ENCODE measurements around the gene PRPF8.

PRPF8 gene

DNA sequence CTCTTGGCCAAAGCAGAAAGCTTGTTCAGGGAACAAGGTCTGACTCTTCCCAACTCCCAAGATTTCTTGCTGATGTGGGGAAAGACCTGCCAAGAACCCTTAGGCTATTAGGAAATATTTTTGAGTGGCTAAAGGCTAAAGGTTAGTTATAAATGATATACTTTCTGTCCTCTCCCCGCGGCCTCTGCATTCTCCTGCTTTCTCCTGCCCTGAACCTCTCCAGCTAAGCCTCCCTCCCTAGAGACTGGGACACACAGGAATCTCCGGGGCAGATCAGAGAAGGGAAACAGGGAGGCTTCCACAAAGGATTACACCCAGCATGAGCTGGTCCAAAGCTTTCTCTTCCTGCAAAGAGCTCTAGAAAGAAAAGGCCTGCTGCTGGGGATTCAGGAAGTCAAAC lies 58.3 kb downstream of the PRPF8 start:
- DNase-seq (ENCODE audit: low read depth) = peak; percentile 21

- DNase-seq (ENCODE audit: low read depth) = no peak
Measured at GRCh38 chr17:1625581-1625980, 59.1 kb downstream of the PRPF8 start.

- DNase-seq (ENCODE audit: low read depth) = no peak
Measured at GRCh38 chr17:1625053-1625452, 59.6 kb downstream of the PRPF8 start.

GRCh38 chr17:1624650-1625049 lies 60.0 kb downstream of the PRPF8 start:
- DNase-seq (ENCODE audit: low read depth) = no peak

DNA sequence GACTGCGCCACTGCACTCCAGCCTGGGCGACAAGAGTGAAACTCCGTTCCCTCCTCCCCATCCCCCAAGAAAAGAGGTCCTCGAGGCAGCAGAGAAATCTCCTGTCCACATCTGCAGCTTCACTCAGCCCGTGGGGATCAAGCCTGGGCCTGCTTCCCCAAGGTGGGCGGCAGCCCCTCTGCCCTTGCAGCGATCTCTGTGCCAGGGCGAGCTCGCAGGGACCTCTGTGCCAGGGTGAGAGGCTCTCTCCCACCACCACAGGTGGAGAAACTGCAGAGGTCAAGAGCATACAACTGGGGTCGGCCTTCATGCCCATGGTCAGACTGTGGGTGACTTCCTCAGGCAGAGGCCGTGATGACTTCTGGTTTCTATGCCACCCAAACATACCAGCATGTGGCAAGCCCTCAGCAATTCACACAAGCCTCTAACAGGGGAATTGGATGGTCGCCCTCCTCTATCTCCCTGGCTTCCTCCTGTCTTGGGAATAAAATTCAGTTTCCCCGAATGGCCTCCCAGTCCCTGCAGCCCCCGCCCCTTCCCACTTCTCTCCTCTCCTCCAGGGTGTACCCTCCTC lies 61.5 kb downstream of the PRPF8 start:
- DNase-seq (ENCODE audit: low read depth) = no peak

GRCh38 chr17:1621273-1621954 lies 63.3 kb downstream of the PRPF8 start:
- DNase-seq (ENCODE audit: low read depth) = no peak

DNA sequence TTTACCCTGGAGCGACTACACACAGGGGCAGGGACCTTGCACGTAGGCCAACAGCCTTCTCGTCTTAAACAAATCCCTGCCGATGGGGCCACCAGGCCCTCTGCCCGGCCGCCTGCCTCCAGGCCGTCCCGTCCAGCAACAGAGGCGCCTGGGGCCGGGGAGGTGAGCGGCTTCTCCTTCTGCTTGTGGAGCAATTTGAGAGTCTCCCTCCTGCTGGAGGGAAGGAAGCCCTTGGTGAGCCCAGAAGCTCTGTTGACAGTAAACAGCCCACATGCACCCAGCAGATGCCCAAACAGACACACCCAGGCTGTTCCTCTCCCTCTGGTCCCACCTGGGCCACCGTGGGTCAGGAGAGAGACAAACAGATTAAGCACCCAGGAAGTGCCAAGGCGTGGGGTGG lies 64.2 kb downstream of the PRPF8 start:
- DNase-seq (ENCODE audit: low read depth) = no peak

DNA sequence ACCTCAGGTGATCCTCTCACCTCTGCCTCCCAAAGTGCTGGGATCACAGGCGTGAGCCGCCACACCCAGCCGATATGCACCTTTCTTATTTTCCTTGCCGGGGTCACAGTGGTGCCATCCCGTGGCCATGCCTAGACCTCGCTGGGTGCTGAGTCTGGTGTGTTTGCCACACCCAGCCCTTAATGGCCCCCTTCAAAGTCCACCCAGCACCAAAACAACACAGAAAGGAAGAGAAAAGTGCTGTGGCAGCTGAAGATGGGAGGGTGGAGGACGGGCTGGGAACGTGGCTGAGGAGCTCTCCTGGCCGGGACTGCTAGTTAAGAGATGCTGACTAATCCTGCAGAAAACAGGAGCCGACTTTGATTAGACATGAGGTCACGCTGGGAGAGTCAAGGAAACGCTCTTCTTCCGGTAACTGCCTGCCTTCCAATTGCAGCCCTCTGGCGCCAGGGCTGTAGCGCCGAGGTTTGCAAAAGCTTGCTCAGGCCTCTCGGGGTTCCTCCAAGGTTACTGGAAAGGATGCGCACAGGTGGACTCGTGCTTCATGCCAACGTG lies 67.0 kb downstream of the PRPF8 start:
- DNase-seq (ENCODE audit: low read depth) = peak; percentile 30

- no peak for DNase-seq (ENCODE audit: low read depth)
Measured at GRCh38 chr17:1616101-1616500, 68.6 kb downstream of the PRPF8 start.

GRCh38 chr17:1612400-1612799 lies 72.3 kb downstream of the PRPF8 start:
- DNase-seq (ENCODE audit: low read depth) = no peak

GRCh38 chr17:1611715-1612114 lies 73.0 kb downstream of the PRPF8 start:
- DNase-seq (ENCODE audit: low read depth) = no peak

- no peak for DNase-seq (ENCODE audit: low read depth)
Measured at GRCh38 chr17:1608676-1609075, 76.0 kb downstream of the PRPF8 start.

- DNase-seq (ENCODE audit: low read depth) = no peak
Measured at GRCh38 chr17:1607971-1608320, 76.7 kb downstream of the PRPF8 start.

DNA sequence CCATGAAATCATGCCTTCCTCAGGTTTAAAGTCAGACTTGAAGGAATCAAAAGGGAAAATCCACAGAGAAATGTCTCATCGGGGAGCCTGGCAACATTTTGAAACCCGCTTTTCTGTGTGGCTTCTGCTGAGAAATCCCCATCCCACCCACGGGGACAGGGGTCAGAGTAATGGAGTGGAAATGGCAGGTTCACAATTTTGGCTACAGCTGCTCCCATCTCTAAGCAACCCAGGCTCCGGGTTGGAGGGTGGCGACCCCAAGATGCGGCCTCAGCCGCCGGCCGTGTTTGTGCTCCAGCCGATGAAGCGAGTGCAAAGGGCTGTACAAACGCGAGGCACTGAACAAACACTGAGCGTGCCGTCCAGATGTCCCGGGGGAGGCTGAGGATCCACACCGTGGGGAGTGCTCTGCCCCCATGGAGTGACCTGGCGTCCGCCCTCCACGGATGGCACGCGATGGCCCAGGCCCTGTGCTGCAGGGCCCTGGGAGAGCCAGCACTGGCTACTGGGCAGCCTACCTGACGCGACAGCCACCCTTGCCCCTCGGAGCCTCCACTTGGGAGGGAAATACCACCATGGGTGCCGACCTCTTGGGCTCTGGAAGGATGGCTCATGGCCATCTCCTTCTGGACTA lies 78.2 kb downstream of the PRPF8 start:
- no peak for DNase-seq (ENCODE audit: low read depth)

GRCh38 chr17:1605681-1606351 lies 78.9 kb downstream of the PRPF8 start:
- DNase-seq (ENCODE audit: low read depth) = no peak

DNA sequence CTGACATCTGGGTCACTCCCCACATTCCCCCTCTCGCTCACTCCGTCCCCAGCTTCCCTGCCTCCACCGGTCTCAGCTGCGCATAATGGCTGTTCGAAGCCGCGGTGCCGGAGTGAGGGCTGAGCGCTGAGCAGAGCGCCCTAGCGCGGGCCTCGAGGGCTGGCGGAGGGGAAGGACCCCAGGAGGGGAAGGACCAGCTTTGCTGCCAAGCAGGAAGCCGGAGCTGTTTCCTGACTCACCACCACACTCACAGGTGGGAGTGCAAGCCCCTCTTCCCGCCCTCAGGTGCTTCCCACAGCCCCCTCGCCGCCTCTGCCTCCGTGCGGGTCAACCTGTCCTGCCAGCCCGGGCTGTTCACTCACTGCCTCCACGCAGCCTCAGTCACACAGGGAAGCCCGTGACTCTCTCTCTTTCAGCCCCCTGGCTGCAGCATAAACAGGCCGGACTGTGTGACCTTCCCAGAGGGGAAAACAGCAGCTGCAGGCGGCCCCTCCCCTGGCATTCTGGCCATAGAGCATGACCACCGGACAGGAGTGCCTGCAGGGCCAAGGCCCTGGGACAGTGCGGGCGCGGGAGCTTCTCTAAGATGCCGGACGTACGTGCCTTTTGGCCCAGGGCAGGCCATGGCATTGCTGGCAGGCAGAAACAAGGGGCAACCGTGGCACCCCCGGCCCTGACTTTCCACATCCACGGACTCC lies 79.7 kb downstream of the PRPF8 start:
- DNase-seq (ENCODE audit: low read depth) = no peak

DNA sequence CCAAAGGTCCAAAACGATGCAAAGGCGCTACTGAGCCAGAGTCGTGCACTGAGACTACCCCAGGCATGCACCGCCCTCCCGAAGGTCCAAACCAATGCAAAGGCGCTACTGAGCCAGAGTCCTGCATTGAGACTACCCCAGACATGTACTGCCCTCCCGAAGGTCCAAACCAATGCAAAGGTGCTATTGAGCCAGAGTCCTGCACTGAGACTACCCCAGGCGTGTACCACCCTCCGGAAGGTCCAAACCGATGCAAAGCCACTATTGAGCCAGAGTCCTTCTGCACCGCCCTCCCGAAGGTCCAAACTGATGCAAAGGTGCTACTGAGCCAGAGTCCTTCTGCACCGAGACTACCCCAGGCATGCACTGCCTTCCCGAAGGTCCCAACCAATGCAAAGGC lies 83.1 kb downstream of the PRPF8 start:
- no peak for DNase-seq (ENCODE audit: low read depth)
